AG04450 (cell line): ENCODE data around the gene SLC66A1. TPM values are rescaled to one million over a fixed set of nuclear protein-coding genes. Genes with fewer than 3 reads are reported as not detected.
"Not testable (repeated sequence)": the region's sequence is repeated elsewhere in the genome, so short reads cannot be mapped to it uniquely, and the experiment has no call there.

Experiments
- CTCF ChIA-PET: fragments of 300-600, 350-600 bp; formaldehyde crosslinking; extraction: SDS; loops from one replicate; lab custom pipeline; 2022; ENCODE audit warnings: antibody characterized with exemption, inconsistent platforms; lab: Charles Lee
- POLR2A ChIA-PET: fragments of 350-600 bp; formaldehyde crosslinking; extraction: SDS; loops from one replicate; lab custom pipeline; 2021; ENCODE audit warnings: antibody characterized with exemption, inconsistent platforms; lab: Yijun Ruan, JAX
- DNase-seq: peaks from one replicate; pipeline ENCODE4 v3.0.0-alpha.2; 2011; ENCODE audit warnings: low read depth, low spot score
- H3K27ac ChIP-seq: one replicate; pipeline ENCODE4 v1.5.1; 2012; ENCODE audit warnings: low read depth, low read length, control low read depth
- H3K27me3 ChIP-seq: one replicate; pipeline ENCODE4 v1.6.0; 2012; ENCODE audit warnings: low read length; ENCODE audit not compliant: control insufficient read depth, insufficient read depth
- H3K4me3 ChIP-seq: 2 replicates; pipeline ENCODE4 v1.5.1; 2011; ENCODE audit warnings: mild to moderate bottlenecking, low read depth, low read length, control low read depth
- H3K9me3 ChIP-seq: 2 replicates; pipeline ENCODE4 v1.5.1; 2012; ENCODE audit warnings: low read length; ENCODE audit not compliant: control insufficient read depth, insufficient read depth
- polyA plus RNA-seq: library from polyadenylated mRNA; depleted of rRNA; stranded (reverse); fragments of >200 nt; gene quantifications from 2 replicates; pipeline ENCODE4 v1.2.3, GENCODE V29; 2011
- TF ChIP-seq, protein P1 (sequence below): IDR thresholded peaks from 2 replicates; pipeline ENCODE4 v1.5.1; 2011; ENCODE audit warnings: low read depth, low read length, control low read depth, inconsistent platforms

Gene SLC66A1
- polyA plus RNA-seq, 1 experiment, result 11.5 TPM

DNA sequence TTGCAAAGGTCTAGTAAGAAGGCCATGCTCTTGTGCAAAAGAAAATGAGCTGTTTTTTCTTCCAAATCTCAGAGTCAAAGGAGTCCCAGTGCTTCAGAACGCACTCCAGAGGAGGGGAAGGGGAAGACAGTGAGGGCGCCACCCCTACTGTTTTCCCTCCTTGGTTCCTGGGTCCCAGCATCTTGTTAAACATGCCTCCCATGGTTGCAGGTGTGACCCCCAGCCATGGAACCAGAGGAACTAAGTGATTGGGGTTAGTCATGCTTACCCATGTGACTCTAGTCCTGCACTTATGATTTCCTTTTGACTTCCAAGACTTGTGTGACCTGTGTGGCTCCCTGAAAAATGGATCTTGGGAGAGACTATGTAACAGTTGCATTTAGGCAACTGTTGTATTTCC is 17.5 kb upstream of the SLC66A1 start:
- TF ChIP-seq, protein P1, sequence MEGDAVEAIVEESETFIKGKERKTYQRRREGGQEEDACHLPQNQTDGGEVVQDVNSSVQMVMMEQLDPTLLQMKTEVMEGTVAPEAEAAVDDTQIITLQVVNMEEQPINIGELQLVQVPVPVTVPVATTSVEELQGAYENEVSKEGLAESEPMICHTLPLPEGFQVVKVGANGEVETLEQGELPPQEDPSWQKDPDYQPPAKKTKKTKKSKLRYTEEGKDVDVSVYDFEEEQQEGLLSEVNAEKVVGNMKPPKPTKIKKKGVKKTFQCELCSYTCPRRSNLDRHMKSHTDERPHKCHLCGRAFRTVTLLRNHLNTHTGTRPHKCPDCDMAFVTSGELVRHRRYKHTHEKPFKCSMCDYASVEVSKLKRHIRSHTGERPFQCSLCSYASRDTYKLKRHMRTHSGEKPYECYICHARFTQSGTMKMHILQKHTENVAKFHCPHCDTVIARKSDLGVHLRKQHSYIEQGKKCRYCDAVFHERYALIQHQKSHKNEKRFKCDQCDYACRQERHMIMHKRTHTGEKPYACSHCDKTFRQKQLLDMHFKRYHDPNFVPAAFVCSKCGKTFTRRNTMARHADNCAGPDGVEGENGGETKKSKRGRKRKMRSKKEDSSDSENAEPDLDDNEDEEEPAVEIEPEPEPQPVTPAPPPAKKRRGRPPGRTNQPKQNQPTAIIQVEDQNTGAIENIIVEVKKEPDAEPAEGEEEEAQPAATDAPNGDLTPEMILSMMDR, result no peak
- Histone ChIP-seq H3K27ac (no peak overlapping the region), H3K4me3 (no peak overlapping the region), H3K27me3 (no peaks in the 10 kb centered on the region), H3K9me3 (peaks cover 27% of the 10 kb centered on the region)
- ChIA-PET POLR2A (no interaction called here), CTCF (no interaction called here)
- DNase-seq, result no peak

DNA sequence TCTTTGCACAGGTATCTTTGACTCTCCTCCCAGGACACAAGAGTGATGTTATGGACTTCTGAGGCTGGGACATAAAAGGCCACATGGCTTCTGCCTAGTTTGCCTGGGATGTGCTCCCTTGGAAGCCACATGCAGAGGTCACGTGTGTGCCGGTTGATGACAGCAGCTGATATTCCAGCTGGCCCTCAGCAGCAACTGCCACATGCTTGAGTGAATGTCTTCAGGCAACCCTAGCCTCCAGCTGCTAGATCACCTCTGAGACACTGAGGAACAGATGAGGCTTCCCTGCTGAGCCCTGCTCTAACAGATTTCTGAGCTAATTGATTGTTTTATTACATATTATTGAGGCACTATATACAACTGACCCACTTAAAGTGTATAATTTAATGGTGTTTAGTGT is 11.9 kb upstream of the SLC66A1 start:
- POLR2A ChIA-PET, result no interaction called here
- Histone ChIP-seq H3K9me3 (peaks cover 7% of the 10 kb centered on the region), H3K27ac (no peak overlapping the region), H3K4me3 (no peak overlapping the region), H3K27me3 (no peaks in the 10 kb centered on the region)
- CTCF ChIA-PET, result no interaction called here
- TF ChIP-seq, protein P1, result no peak
- no peak for DNase-seq

DNA sequence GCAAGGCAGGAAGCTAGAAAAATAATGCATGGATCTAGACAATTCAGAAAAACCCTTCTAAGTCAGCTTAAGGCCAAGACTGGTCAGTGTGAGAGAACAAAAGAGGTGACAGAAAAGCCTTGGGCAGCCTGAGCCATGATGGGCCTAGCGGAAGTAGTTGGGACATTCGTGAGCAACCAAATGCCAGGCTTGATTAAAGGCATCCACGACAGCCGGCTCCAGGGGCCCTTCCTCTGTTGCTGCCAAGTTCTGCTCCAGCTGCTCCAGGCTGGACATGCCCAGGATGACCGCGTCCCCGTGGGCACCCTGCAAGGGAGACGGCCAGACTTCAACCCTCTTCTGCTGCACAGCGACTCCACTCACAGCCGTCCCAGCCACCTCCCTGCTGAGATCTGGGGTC is 8.0 kb upstream of the SLC66A1 start:
- POLR2A ChIA-PET, result interaction anchor here (0.5 to 0.7 kb wide), 2 partner anchors 12 to 347 kb away, joined by 4 to 5 read pairs; no protein-coding TSS in a partner anchor
- H3K27ac ChIP-seq, H3K9me3 ChIP-seq, DNase-seq, H3K27me3 ChIP-seq, CTCF ChIA-PET, H3K4me3 ChIP-seq: not testable (repeated sequence)

DNA sequence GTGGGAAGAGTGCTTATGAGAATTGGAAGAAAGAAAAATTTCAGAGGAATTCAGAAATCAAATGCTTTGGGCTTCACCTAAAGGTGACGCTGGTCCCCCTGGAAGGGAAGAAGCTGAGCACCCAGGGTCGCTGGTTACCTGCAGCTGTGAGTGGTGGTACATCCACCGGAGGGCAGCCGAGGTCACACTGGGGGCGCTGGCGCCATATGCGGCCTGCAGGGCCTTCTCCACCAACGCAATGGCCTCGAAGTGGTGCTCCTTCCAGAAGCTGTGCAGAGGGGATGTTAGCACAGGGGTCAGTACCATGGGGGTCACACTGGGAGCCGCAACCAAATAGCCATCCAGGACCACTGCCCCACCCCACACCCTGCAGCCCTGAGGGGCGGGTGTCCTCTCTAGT is 6.2 kb upstream of the SLC66A1 start:
- ChIA-PET POLR2A (no interaction called here), CTCF (interaction anchor here (0.5 kb wide), 1 partner anchor 11 kb away, joined by 7 read pairs; no protein-coding TSS in a partner anchor)
- no peaks in the 10 kb centered on the region for H3K27me3 ChIP-seq
- TF ChIP-seq, protein P1, result no peak
- H3K9me3 ChIP-seq, result no peaks in the 10 kb centered on the region
- DNase-seq, result no peak
- H3K27ac ChIP-seq, result no peak overlapping the region
- no peak overlapping the region for H3K4me3 ChIP-seq

DNA sequence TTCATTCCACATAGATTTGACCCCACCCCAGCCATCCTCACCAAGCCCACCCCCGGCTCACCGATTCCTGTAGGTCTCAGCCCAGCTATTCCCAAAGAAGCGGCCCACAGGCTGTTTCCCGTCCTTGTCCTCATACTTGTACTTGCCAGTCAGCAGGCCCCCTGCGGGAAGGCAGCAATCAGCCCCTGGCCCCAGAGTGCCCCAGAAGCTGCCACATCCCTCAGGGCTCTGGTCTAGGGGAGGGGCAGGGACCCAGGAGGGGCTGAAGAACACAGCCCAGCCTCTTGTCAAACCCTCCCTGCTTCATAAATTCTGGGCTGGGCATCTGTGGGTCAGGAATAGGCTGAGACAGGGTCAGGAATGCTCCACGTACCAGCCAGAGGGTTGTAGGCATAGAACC is 5.2 kb upstream of the SLC66A1 start:
- Histone ChIP-seq H3K4me3 (no peak overlapping the region), H3K27ac (no peak overlapping the region), H3K9me3 (no peaks in the 10 kb centered on the region; the same call in 1 of the 2 replicates), H3K27me3 (no peaks in the 10 kb centered on the region)
- TF ChIP-seq, protein P1, result no peak
- POLR2A ChIA-PET, result no interaction called here
- DNase-seq, result no peak
- CTCF ChIA-PET, result no interaction called here
